GM19193 (cell line): ENCODE results near the gene UBAC1.

Experiments
- POLR2A ChIP-seq: IDR thresholded peaks from 4 replicates; pipeline ENCODE4 v1.6.1; 2011; ENCODE audit not compliant: insufficient read depth, insufficient read length; ENCODE audit errors: extremely low read depth

The UBAC1 gene

DNA sequence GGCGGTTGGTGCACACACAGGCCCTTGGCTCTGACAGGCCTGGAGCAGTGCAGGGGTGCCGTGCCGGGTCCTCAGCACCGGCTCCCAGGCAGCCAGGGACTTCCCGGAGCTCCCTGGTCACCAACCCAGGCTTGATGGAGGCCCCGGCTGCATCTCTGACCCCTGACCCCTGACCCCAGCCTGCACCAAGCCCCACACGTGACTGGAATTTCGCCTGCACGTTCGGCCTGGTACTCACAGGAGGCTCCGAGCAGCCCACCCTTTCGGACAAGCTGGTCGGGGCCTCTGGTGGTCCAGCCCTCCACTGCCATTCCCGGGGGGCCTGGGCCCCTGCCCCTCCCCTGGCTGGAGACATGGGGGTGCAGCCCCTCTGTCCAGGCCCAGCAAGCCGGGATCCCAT, 25.4 kb upstream of the UBAC1 start:
- TF ChIP-seq POLR2A = no peak

DNA sequence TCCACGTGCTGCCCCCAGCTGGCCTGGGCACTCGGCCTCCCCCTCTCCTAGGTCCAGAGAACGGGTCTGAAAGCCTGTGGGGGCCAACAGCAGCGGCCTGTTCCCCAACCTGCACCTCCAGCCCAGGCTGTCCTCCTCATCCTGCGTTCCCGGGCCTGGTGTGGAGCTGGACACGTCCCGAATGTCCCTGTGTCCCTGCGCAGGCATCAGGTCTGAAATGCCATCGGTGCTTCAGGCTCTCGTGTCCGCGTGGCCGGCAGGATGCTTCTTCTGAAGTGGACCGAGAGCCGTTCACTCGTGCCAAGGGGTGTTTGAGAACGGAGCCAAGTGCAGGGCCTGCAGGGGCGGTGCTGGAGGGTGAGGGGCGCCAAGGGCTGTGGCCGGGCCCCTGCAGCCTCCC, 24.7 kb upstream of the UBAC1 start:
- no peak for TF ChIP-seq POLR2A

DNA sequence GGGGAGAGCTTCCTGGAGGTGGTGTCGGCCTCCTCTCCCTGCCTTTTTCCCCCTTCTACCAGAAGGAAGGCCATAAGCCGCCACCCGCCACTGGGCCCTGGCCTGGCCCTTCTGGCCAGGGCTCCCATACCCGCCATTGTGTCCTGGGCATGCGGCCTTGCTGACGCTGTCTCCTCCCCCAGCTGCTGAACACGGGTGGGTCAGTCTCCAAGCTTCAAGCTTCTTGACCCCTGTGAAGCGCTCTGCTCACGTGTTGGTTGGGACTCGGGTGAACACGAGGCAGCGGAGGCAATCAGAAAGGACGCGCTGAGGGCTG, 24.2 kb upstream of the UBAC1 start:
- TF ChIP-seq POLR2A = no peak

DNA sequence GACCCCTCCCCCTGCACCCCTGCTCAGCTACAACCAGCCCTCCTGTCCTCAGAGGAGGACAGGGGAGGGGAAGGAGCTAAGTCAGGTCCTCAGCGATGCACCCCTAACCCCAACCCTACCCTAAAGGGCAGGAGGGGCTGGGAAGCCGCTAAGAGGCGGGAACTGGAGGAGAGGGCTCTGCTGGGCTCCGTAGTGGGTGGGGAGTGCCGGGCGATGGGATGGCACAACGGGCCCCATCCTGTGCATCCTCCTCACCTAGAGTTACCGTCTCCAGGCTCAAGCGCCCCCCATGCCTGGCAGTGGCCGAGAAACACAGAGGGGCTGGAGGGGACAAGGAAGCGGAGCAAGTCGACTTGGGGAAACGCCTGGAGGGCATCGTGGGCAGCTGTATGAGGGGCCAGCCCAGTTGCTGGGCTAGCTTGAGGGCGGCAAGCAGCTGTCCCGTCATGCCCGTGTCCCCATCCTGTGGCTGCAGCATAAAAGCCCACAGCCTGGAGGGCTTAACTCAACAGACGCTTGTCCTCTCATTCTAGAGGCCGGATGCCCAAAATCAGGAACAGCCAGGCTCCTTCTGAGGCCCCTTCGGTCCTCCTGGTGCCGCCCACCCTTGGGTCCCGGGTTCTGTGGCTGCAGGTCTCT, 23.0 kb upstream of the UBAC1 start:
- TF ChIP-seq POLR2A = no peak

DNA sequence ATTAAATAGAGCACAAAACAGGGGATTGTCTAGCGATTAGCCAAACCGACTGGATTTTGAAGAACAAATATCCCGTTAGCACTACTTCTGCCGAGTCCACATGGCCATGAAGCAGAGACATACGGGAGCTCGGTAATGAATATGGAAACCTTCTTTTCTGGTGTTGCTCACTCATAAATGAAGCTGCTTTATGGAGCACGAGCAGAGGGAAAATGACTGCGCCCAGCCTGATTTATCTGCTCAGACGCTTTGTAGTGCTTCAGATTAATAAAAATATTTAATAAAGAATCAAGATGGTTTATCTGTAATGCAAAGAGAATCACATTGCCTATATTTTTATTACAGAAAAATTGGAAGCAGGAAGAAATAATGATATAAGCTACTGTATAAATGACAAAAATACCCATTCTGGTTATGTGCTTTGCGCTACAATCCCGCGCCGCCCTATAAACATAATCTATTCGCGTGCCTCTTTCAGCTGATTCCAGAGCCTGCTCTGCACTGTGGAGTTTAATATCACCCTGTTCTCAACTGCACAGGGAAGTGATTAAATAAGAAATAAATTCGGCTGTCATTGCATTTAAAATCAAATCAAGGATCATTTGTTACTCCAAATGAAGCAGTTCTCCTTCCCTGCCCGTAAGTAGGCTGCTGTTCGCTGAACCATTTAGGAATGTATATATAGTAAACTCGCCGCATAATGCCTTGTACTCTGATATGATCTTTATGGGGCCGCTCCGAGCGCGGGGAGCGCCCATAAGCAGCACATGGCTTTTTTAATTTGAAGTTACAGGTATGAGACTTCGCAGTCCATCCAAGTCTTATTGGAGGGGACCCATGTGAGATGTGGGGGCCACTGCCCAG, 22.3 kb upstream of the UBAC1 start:
- no peak for TF ChIP-seq POLR2A

DNA sequence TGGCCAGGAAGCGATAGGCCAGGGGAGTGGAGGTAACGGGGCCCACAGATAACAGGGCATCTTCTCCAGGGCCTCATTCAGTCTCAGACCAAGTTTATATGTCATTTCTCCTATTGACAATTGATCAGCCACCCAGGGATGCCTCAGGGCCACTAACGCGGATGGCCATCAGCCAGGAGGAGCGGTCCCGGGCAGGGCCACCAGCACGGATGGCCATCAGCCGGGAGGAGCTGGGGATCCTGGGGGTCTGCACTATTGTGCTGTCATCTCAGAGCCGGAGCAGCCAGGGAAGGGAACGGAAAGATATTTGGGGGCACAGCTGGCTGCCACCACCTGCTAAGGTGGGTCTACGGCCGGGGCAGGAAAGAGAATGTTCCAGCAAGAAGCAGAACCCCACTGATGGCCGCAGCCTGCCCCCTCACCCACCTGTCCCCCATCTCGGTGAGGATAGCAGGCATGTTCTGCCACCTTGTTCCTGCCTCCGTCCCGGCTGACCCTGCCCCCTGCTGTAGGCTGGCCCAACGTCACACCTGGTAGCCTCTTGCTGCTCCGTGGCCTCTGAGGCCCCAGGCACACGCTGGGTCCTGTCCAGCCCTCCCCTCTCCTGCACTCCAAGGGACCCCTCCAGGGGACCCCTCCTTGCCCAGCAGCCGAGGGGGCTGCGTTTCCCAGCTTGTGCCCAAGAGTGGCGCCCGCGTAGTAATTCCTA, 21.5 kb upstream of the UBAC1 start:
- no peak for TF ChIP-seq POLR2A

DNA sequence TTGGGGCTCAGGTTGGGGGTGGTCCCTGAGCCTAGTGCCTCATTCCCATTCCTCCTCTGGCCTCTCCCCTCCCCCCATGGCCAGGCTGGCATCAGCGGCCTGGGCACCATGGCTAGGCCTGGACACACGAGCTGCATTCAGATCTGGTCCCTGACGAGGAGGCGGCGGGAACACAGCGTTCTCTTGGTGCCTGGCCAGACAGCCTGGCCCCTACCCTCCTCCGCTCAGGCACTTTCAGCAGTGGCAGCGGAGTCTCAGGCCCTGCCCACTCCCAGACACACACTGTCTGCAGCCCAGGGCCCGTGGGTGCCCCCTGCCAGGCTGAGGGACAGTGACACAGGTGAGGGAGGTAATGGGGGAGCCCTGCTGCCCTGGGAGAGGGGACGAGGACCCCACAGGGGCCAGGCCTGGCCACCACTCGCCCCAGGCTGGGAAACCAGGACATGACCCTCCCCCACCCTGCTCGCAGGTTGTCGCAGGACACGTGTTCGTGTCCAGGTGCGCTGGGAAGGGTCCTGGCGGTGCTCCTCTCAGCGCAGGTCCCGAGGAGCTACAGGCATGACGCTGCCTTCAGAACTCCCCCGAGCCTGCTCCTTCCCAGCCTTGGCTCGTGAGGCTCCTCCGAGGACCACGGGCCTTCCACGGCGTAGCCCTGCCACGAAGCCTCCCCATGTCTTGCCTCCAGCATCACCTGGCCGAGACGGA, 19.9 kb upstream of the UBAC1 start:
- no peak for TF ChIP-seq POLR2A

DNA sequence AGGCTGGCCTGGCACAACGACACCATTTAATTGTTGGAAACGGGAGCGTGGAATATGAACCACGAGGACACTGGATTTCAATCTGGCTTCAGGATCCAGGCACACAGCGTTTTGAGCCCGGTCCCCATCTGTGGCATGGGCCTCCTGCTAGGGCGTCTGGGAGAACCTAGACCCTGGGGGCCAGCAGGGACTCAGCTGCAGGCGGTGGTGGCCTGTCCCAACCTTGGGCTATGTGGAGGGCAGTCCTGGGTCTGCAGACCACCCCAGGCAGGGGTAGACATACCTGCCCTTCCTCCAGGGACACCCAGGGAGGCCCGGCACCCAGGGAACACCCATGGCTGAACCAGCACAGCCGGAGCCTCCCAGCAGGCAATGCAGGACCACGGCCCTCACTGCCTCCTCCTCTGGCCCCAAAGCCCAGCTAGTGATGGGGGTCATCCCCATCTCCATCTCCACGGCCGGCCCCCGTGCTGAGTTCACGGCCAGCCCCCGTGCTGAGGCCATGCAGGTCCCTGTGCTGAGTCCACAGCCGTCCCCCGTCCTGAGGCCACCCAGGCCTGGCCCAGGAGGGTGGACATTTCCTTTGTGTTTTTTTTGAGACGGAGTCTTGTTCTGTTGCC, 18.5 kb upstream of the UBAC1 start:
- no peak for TF ChIP-seq POLR2A

DNA sequence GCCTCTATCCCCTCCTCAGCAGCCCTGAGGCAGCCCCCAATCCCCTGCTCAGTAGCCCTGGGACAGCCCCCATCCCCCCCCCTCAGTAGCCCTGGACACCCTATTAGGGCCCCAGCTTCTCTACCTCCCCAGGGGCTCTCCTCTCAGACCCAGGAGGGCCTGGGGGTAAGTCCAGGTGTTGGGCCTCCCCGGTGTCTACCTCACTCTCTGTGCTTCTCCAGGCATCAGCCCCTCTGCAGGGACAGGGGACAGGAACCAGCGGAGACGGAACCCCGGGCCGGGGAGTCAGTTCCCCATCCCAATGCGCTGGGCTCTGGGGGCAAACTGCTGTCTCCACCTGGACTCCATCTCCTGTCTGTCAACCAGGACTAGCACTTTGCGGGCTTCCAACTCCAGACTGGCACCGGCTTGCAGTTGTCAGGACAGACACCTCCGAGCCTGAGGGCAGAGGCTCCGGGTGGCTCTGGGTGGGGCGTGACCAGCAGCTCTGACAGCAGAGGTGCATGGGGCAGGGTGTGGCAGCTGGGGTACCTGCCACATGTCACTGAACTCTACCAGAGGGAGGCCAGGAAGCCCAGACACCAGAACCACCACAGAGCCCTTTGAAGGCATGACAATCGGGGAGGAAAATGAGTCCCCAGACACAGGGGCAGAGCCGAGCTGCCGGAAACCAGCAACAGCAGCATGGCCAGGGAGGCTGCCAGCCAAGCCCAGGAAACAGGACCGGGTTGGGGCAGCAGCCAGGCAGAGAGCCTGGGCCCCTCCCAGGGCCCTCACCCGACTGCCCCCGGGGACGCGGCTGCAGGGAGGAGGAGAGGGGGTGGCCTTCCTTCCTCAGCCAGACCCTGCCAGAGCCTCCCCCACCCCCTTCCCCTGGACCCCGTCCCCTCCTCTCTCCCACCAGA, 17.7 kb upstream of the UBAC1 start:
- no peak for TF ChIP-seq POLR2A

DNA sequence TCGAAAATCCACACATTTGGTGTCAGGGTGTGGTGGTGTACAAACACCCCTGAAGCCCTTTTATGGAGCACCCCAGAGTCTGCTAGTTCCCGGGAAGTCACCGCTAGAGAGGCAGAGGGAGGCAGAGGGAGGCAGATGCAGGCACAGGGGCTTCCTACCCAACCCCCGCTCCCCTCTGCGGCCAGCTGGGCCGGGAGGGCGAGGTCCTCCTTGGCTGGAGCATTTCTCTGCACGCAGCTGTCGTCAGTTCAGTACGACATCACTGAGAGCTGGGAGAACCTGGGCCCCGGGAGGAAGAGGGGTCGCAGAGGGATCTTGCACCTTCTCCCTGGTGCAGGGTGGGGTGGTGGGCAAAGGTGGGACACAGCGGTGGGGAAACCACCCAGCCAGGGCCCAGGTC, 15.8 kb upstream of the UBAC1 start:
- no peak for TF ChIP-seq POLR2A

DNA sequence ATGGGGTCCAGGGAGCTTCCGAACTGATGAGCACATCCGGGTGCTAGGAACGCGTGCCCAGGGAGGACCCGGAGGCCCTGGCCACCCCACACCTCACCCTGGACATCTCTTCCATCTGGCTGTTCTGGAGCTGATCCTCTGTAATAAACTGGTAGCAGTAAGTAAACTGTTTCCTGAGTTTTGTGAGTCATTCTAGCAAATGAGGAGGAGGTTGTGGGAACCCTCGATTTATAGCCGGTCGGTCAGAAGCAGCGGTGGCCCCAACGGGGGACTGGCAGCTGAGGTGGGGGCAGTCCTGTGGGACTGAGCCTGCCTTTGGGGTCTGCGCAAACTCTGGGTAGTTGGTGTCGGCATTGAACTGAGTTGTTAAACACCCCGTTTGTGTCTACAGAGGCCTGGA, 15.4 kb upstream of the UBAC1 start:
- TF ChIP-seq POLR2A = no peak

DNA sequence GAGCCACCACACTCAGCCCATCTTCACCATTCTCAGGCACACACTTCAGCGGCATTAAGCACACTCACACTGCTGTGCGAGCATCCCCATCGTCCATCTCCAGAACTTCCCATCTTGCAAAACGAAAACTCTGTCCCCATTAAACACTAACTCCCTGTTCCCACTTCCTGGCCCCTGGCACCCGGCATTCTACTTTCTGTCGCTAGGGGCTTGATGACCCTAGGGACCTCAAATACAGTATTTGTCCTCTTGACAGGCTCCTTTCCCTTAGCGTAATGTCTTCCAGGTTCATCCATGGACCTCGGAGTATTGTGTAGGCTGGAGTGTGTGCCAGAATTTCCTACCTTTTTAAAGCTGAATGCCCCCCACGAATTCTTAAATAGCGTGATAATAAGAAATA, 14.7 kb upstream of the UBAC1 start:
- TF ChIP-seq POLR2A = no peak

DNA sequence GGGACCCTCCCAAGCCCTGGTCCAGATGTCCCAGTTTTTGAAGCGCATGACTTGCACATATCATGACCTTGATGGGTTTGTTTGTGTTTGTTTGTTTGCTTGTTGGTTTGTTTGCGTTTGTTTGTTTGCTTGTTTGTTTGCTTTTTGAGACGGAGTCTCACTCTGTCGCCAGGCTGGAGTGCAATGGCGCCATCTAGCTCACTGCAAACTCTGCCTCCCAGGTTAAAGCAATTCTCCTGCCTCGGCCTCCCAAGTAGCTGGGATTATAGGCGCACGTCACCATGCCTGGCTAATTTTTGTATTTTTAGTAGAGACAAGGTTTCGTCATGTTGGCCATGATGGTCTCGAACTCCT, 13.0 kb upstream of the UBAC1 start:
- TF ChIP-seq POLR2A = no peak
